HG03066 (cell line): ENCODE data around the gene SMO.
"Not testable (repeated sequence)": the region's sequence is repeated elsewhere in the genome, so short reads cannot be mapped to it uniquely, and the experiment has no call there.

Source experiments
- ATAC-seq: cut with Tn5 transposase; IDR thresholded peaks from one replicate; pipeline ENCODE4 v1.9.1; 2021; ENCODE audit warnings: low read depth; ENCODE audit not compliant: unreplicated experiment

SMO gene

GRCh38 chr7:129227646-129228578, 39.5 kb downstream of the SMO start:
- ATAC-seq, result no peak

DNA sequence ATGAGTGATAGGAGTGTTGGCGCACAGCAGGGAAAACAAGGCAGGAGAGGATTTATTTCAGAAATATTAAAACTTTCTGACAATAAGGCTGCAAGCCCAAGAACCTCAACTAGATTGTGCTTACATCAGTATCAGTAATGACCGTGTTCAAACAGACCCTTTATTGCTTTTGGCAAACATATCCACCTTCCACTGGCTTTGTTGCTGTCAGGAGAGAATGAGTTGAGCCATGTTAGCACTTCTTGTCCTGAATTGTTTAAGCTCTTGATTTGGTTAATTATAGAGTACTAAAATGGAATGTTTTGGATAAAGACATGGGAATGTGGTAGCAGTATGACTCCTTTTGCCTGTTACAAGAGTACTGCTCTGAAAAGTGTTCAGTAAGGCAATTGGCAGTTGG, 40.2 kb downstream of the SMO start:
- ATAC-seq, result no peak

- ATAC-seq, result no peak
Observed at GRCh38 chr7:129231666-129232065, 43.2 kb downstream of the SMO start.

- ATAC-seq, result no peak
Observed at GRCh38 chr7:129238546-129238945, 50.1 kb downstream of the SMO start.

DNA sequence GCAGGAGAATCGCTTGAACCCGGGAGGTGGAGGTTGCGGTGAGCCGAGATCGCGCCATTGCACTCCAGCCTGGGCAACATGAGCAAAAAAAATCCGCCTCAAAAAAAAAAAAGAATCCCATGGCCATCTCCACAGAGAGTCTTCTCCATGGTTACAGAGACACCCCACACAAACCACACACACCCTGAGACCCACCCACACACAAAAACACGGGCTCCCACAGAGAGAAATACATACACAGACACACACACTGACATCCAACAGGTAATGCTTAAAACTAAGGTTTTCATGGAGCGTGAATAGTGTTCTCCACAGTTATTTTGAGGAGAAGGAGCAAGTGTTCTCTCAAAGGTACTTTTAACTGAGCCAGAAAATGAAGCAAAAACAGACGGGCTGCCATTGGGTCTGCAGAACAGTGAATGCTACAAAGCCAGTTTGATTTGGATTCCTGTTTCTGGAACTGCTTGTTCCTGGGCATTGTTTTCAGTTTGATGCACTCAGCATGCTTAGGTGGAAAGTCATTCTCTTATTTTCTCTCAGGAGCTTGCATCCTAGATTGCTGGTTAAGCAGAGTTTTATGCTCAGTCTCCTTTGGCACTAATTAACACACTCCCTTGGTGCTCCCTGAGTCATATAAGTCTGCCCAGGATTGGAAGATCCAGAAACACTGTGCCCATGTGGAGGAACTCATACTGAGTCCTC, 51.8 kb downstream of the SMO start:
- ATAC-seq, result no peak

GRCh38 chr7:129244220-129244619, 55.8 kb downstream of the SMO start:
- ATAC-seq, result no peak

- ATAC-seq, result no peak
Observed at GRCh38 chr7:129245533-129245932, 57.1 kb downstream of the SMO start.

- no peak for ATAC-seq
Observed at GRCh38 chr7:129247087-129247486, 58.7 kb downstream of the SMO start.

DNA sequence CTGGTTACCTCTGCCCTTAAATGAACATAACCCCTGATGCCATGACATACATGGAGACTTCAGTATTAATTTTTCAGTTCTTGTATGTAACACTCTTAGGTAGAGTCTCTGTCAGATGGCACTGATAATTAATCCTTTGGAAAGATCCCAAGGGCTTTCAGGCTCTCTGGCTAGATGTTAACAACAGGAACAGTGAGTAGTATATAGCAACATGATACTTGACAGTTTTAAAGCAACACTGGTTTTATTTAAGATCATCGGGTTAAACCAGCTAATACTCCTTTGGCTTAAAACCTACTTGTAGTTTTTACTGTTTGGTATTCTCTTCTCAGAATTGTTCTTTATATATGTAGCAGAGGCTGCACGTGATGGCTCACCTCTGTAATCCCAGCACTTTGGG, 63.7 kb downstream of the SMO start:
- no peak for ATAC-seq

- not testable (repeated sequence) for ATAC-seq
Observed at GRCh38 chr7:129252603-129253002, 64.2 kb downstream of the SMO start.

DNA sequence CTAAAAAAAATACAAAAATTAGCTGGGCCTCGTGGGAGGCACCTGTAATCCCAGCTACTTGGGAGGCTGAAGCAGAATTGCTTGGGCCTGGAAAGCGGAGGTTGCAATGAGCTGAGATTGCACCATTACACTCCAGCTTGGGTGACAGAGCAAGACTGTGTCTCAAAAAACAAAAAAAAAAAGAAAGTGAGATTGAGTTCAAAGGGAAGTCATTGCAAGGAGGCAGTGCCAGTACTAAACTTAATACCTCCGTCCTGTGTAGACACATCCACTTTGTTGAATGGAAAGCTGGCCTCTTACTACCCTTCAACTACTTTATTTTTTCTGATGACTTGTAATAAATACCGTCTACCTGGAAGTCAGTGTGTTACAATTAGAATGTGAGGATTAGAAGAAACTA, 67.4 kb downstream of the SMO start:
- no peak for ATAC-seq

DNA sequence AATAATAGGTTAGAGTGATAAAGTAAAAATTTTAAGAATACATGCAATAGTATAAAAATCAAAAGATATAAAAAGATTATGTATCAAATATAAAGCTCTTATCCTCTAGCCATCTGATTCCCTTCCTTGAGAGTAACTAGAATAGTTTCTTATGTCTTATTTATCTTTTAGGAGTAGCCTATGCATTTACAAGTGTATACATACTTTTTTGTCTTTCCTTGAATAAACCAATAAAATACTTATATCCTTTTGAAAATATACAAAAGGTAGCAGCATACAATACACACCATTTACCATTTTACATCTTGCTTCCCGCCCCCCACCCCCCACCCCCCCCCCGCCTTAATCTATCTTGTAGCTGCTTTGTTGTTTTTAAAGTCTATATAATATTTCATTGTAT, 67.8 kb downstream of the SMO start:
- ATAC-seq, result no peak

DNA sequence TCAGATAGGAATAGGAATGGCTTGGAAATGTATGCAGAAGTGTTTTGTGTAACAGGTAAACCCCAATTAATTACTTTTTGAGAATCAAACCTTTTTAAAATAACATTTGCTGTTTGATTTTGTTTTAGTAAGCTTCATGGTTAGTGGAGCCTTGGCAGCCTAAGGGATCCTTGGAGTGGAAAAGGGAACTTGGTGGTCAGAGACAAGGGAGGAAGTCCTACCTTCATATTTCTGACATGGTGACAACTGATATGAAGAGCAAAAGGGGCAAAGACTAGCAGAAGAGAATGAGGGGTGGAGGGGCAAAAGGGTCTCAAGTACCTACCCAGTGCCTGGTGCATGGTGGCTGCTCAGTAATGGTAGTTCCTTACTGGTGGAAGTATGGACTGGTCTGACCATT, 68.7 kb downstream of the SMO start:
- ATAC-seq, result no peak

GRCh38 chr7:129258649-129259389, 70.4 kb downstream of the SMO start:
- ATAC-seq, result no peak

DNA sequence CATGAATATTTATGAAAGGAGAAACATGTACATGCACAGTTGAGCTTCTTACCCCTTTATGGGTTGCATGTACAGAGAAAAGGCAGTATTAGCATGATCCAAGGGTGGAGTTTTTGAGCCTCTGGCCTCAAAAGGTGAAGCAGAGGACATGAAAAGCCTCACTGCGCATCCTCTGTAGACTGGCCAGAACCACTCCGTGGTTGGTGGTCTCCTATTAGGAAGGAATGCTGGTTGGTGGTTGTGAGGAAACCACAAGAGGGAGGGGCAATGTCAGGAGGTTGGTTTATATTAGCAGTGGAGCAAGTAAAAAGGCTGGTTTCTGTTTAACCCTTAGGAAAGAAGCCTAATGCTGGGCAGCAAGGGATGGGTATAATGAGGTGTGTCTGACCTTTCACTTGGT, 73.9 kb downstream of the SMO start:
- no peak for ATAC-seq
